Measurements from ENCODE around the gene NTM.

Gene NTM

GRCh38 chr11:132075447-132075846, 705.0 kb downstream of the NTM start:
- no peak for DNase-seq (ENCODE audit: low read depth)

- DNase-seq (ENCODE audit: low read depth) = no peak
Measured at GRCh38 chr11:132077416-132077815, 707.0 kb downstream of the NTM start.

GRCh38 chr11:132078264-132079076, 708.1 kb downstream of the NTM start:
- no peak for DNase-seq (ENCODE audit: low read depth)

GRCh38 chr11:132080127-132080526, 709.7 kb downstream of the NTM start:
- no peak for DNase-seq (ENCODE audit: low read depth)

GRCh38 chr11:132082566-132082965, 712.2 kb downstream of the NTM start:
- no peak for DNase-seq (ENCODE audit: low read depth)

GRCh38 chr11:132084433-132084832, 714.0 kb downstream of the NTM start:
- DNase-seq (ENCODE audit: low read depth) = no peak

- DNase-seq (ENCODE audit: low read depth) = no peak
Measured at GRCh38 chr11:132087148-132087547, 716.7 kb downstream of the NTM start.

GRCh38 chr11:132088551-132088950, 718.1 kb downstream of the NTM start:
- no peak for DNase-seq (ENCODE audit: low read depth)

GRCh38 chr11:132093536-132094259, 723.3 kb downstream of the NTM start:
- DNase-seq (ENCODE audit: low read depth) = no peak

GRCh38 chr11:132094598-132094997, 724.2 kb downstream of the NTM start:
- no peak for DNase-seq (ENCODE audit: low read depth)

GRCh38 chr11:132095230-132096131, 725.1 kb downstream of the NTM start:
- no peak for DNase-seq (ENCODE audit: low read depth)

- no peak for DNase-seq (ENCODE audit: low read depth)
Measured at GRCh38 chr11:132096132-132096825, 725.9 kb downstream of the NTM start.

GRCh38 chr11:132099692-132100091, 729.3 kb downstream of the NTM start:
- DNase-seq (ENCODE audit: low read depth) = no peak

- no peak for DNase-seq (ENCODE audit: low read depth)
Measured at GRCh38 chr11:132100583-132100982, 730.2 kb downstream of the NTM start.

- no peak for DNase-seq (ENCODE audit: low read depth)
Measured at GRCh38 chr11:132101881-132102280, 731.5 kb downstream of the NTM start.

GRCh38 chr11:132103021-132103420, 732.6 kb downstream of the NTM start:
- no peak for DNase-seq (ENCODE audit: low read depth)

GRCh38 chr11:132106096-132106982, 735.9 kb downstream of the NTM start:
- no peak for DNase-seq (ENCODE audit: low read depth)

GRCh38 chr11:132111316-132111715, 740.9 kb downstream of the NTM start:
- no peak for DNase-seq (ENCODE audit: low read depth)

- peak; percentile 85 for DNase-seq (ENCODE audit: low read depth)
Measured at GRCh38 chr11:132111838-132112237, 741.4 kb downstream of the NTM start.

GRCh38 chr11:132112846-132113245, 742.4 kb downstream of the NTM start:
- DNase-seq (ENCODE audit: low read depth) = no peak

- DNase-seq (ENCODE audit: low read depth) = no peak
Measured at GRCh38 chr11:132114185-132114584, 743.8 kb downstream of the NTM start.
